H9 (cell line): Measurements from ENCODE around the gene TM6SF1. TPM values are rescaled to one million over a fixed set of nuclear protein-coding genes. Genes with fewer than 3 reads are reported as not detected.

ENCODE experiments used
- DNase-seq: peaks from one replicate; pipeline ENCODE4 v3.0.0-alpha.2; 2017
- H2AFZ ChIP-seq: one replicate; pipeline ENCODE4 v1.6.1; 2013; ENCODE audit warnings: mild to moderate bottlenecking, low read length, control low read depth, moderate library complexity
- H2AK5ac ChIP-seq: 2 replicates; pipeline ENCODE4 v1.6.1; 2013; ENCODE audit warnings: low read length, control low read depth, mixed read lengths; ENCODE audit not compliant: insufficient read length
- H2BK120ac ChIP-seq: one replicate; pipeline ENCODE4 v1.6.1; 2013; ENCODE audit warnings: low read depth, mild to moderate bottlenecking, low read length, control low read depth, inconsistent platforms; ENCODE audit not compliant: poor library complexity, severe bottlenecking
- H2BK12ac ChIP-seq: 2 replicates; pipeline ENCODE4 v1.6.1; 2013; ENCODE audit warnings: low read length, control low read depth, mixed read lengths, low read depth; ENCODE audit not compliant: insufficient read length
- H2BK15ac ChIP-seq: 2 replicates; pipeline ENCODE4 v1.6.1; 2013; ENCODE audit warnings: low read depth, low read length, control low read depth
- H2BK20ac ChIP-seq: one replicate; pipeline ENCODE4 v1.6.1; 2013; ENCODE audit warnings: low read depth, mild to moderate bottlenecking, low read length, control low read depth, inconsistent platforms; ENCODE audit not compliant: poor library complexity, severe bottlenecking
- H2BK5ac ChIP-seq: 2 replicates; pipeline ENCODE4 v1.6.1; 2013; ENCODE audit warnings: low read length, control low read depth, mixed read lengths; ENCODE audit not compliant: insufficient read length
- H3K14ac ChIP-seq: 2 replicates; pipeline ENCODE4 v1.6.1; 2013; ENCODE audit warnings: low read length, control low read depth; ENCODE audit not compliant: insufficient read depth
- H3K18ac ChIP-seq: 2 replicates; pipeline ENCODE4 v1.6.1; 2013; ENCODE audit warnings: low read depth, mild to moderate bottlenecking, mixed read lengths, low read length, control low read depth; ENCODE audit not compliant: insufficient read length
- H3K23ac ChIP-seq: 2 replicates; pipeline ENCODE4 v1.6.1; 2013; ENCODE audit warnings: low read length, control low read depth, mixed read lengths, low read depth; ENCODE audit not compliant: insufficient read length
- H3K23me2 ChIP-seq: 2 replicates; pipeline ENCODE4 v1.6.1; 2013; ENCODE audit warnings: low read depth, mild to moderate bottlenecking, mixed read lengths, low read length, control low read depth; ENCODE audit not compliant: insufficient read length, poor library complexity, severe bottlenecking
- H3K27ac ChIP-seq: 2 replicates; pipeline ENCODE4 v1.5.1; 2013; ENCODE audit warnings: low read length, control low read depth, mixed read lengths, low read depth; ENCODE audit not compliant: insufficient read length
- H3K27me3 ChIP-seq: 2 replicates; pipeline ENCODE4 v1.6.1; 2013; ENCODE audit warnings: low read length, control low read depth, inconsistent platforms; ENCODE audit not compliant: insufficient read depth
- H3K4ac ChIP-seq: 2 replicates; pipeline ENCODE4 v1.6.1; 2013; ENCODE audit warnings: low read depth, mild to moderate bottlenecking, control low read depth, inconsistent platforms, low read length, moderate library complexity
- H3K4me1 ChIP-seq: 2 replicates; pipeline ENCODE4 v1.6.1; 2013; ENCODE audit warnings: low read length, control low read depth, inconsistent platforms; ENCODE audit not compliant: insufficient read depth
- H3K4me2 ChIP-seq: 2 replicates; pipeline ENCODE4 v1.6.1; 2013; ENCODE audit warnings: low read length, control low read depth, mixed read lengths; ENCODE audit not compliant: insufficient read length, insufficient read depth
- H3K56ac ChIP-seq: 2 replicates; pipeline ENCODE4 v1.6.1; 2013; ENCODE audit warnings: low read depth, mild to moderate bottlenecking, mixed read lengths, low read length, control low read depth; ENCODE audit not compliant: insufficient read length
- H3K79me1 ChIP-seq: 2 replicates; pipeline ENCODE4 v1.6.1; 2013; ENCODE audit warnings: low read depth, mild to moderate bottlenecking, moderate library complexity, low read length, control low read depth, inconsistent platforms; ENCODE audit not compliant: insufficient read depth, poor library complexity, severe bottlenecking
- H3K79me2 ChIP-seq: 2 replicates; pipeline ENCODE4 v1.6.1; 2013; ENCODE audit warnings: low read length, control low read depth, inconsistent platforms; ENCODE audit not compliant: insufficient read depth
- H3K9ac ChIP-seq: 2 replicates; pipeline ENCODE4 v1.6.1; 2013; ENCODE audit warnings: low read length, control low read depth, mixed read lengths; ENCODE audit not compliant: insufficient read length; ENCODE audit errors: extremely low read depth
- H3K9me3 ChIP-seq: one replicate; pipeline ENCODE4 v1.6.1; 2013; ENCODE audit warnings: low read depth, low read length, inconsistent platforms; ENCODE audit not compliant: control insufficient read depth
- H3T11ph ChIP-seq: one replicate; pipeline ENCODE4 v1.6.1; 2013; ENCODE audit warnings: mild to moderate bottlenecking, low read length, control low read depth, inconsistent platforms
- H4K20me1 ChIP-seq: one replicate; pipeline ENCODE4 v1.6.1; 2013; ENCODE audit not compliant: control insufficient read depth, insufficient read length, insufficient read depth
- H4K5ac ChIP-seq: 2 replicates; pipeline ENCODE4 v1.6.1; 2013; ENCODE audit warnings: low read depth, mild to moderate bottlenecking, mixed read lengths, low read length, control low read depth; ENCODE audit not compliant: insufficient read length
- H4K8ac ChIP-seq: replicated peaks from 2 replicates; pipeline ENCODE4 v1.6.1; 2013; ENCODE audit warnings: low read length, control low read depth, mixed read lengths, low read depth; ENCODE audit not compliant: insufficient read length
- H4K91ac ChIP-seq: 2 replicates; pipeline ENCODE4 v1.6.1; 2013; ENCODE audit warnings: low read depth, mild to moderate bottlenecking, moderate library complexity, mixed read lengths, low read length, control low read depth; ENCODE audit not compliant: insufficient read length
- H3K27ac Mint-ChIP-seq, 3 experiments: 2 replicates in 2 of 3; 3 replicates in 1 of 3; pipeline ENCODE4 v1.8.0; 2020 to 2021; ENCODE audit warnings: mixed read lengths in 3 of 3, mild to moderate bottlenecking in 1 of 3, moderate library complexity in 1 of 3
- H3K27me3 Mint-ChIP-seq: 2 replicates; pipeline ENCODE4 v1.8.0; 2021; ENCODE audit warnings: low read depth, mild to moderate bottlenecking, moderate library complexity, mixed read lengths
- H3K36me3 Mint-ChIP-seq, 3 experiments: 2 replicates in 2 of 3; 3 replicates in 1 of 3; pipeline ENCODE4 v1.8.0; 2020 to 2021; ENCODE audit warnings: low read depth in 3 of 3, mixed read lengths in 3 of 3; ENCODE audit not compliant: insufficient read depth in 1 of 3
- H3K4me1 Mint-ChIP-seq, 2 experiments: 2 replicates each; pipeline ENCODE4 v1.8.0; 2020; ENCODE audit warnings: mixed read lengths in 2 of 2
- H3K4me3 Mint-ChIP-seq, 2 experiments: 2 replicates in 1 of 2; 3 replicates in 1 of 2; pipeline ENCODE4 v1.8.0; 2020 to 2021; ENCODE audit warnings: mild to moderate bottlenecking in 2 of 2, mixed read lengths in 2 of 2, moderate library complexity in 1 of 2
- H3K9me3 Mint-ChIP-seq, 2 experiments: 2 replicates in 1 of 2; 3 replicates in 1 of 2; pipeline ENCODE4 v1.8.0; 2020; ENCODE audit warnings: mild to moderate bottlenecking in 2 of 2, mixed read lengths in 2 of 2, moderate library complexity in 1 of 2
- WGBS: extraction: QIAGEN DNeasy Blood & Tissue Kit; methylation state at CpG from one replicate; pipeline ENCODE4 v1.1.7; 2013; ENCODE audit warnings: missing lambda C conversion rate, low lambda C conversion rate, mixed read lengths; ENCODE audit not compliant: insufficient read length; ENCODE audit errors: extremely low coverage; 5-methylcytosine and 5-hydroxymethylcytosine counted together
- total RNA-seq: library from RNA; stranded (reverse); gene quantifications from 2 replicates; pipeline ENCODE4 v1.2.1, GENCODE V29; 2021
- TF ChIP-seq, protein P1 (sequence below): fragments of 200-600 bp; sonication (generic); conservative IDR thresholded peaks from 3 replicates; pipeline ENCODE4 v1.8.0; 2021; ENCODE audit warnings: antibody characterized with exemption, mild to moderate bottlenecking

The TM6SF1 gene
- total RNA-seq, 1 experiment from 2014 or later, result 0.96 TPM

DNA sequence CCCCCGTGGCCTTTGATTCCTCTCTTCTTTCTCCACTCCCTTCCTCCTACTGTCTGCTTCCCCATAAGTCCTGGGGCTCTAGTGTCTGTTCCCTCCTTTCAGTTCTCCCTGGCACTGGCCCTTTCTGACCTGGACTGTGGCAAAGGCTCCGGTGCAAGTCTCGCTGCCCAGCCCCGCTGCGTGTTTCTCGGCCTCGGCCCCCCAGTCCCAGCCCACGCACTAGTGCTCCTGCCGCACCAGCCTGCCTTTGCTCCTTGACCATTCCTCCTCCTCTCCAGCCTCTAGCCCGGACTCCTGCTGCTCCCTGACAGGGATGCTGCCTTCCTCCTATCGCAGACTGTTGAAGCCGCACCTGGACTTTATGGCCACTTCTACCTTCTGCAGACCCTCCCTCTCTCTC is 2.1 kb downstream of the TM6SF1 start:
- Histone ChIP-seq H3K4ac (no peak overlapping the region), H4K8ac (no peak overlapping the region), H2AK5ac (no peak overlapping the region), H3K27me3 (peaks cover 6% of the 10 kb centered on the region; the same call in 1 of the 2 replicates), H4K5ac (no peak overlapping the region), H3K79me2 (no peaks in the 10 kb centered on the region), H3K4me2 (no peak overlapping the region), H4K20me1 (no peaks in the 10 kb centered on the region), H3K9ac (no peak overlapping the region), H4K91ac (no peak overlapping the region), H2BK20ac (no peak overlapping the region), H3K14ac (no peak overlapping the region), H2BK15ac (no peak overlapping the region), H2AFZ (no peak overlapping the region), H3K23ac (no peak overlapping the region), H3K23me2 (peaks cover 2% of the 10 kb centered on the region), H3K79me1 (no peaks in the 10 kb centered on the region), H3K9me3 (no peaks in the 10 kb centered on the region), H3K27ac (no peak overlapping the region), H2BK120ac (no peak overlapping the region), H2BK5ac (no peak overlapping the region), H3T11ph (no peak overlapping the region), H3K18ac (no peak overlapping the region), H3K56ac (no peak overlapping the region), H2BK12ac (no peak overlapping the region), H3K4me1 (no peaks in the 10 kb centered on the region; the same call in 1 of the 2 replicates)
- Mint-ChIP-seq H3K27ac (no peak overlapping the region), H3K4me3 (no peak overlapping the region), H3K9me3 (peaks cover 0 to 6% of the 10 kb centered on the region in 2 experiments; a peak in 2 of 5 replicates), H3K4me1 (peaks cover 5 to 18% of the 10 kb centered on the region in 2 experiments; a peak in 3 of 4 replicates), H3K27me3 (peaks cover 48% of the 10 kb centered on the region), H3K36me3 (peaks cover 0 to 4% (median 0%) of the 10 kb centered on the region in 3 experiments; a peak in 3 of 7 replicates)
- no CpG with 5 or more reads among the region's 12 CpGs for WGBS
- no peak for DNase-seq
- TF ChIP-seq, protein P1, sequence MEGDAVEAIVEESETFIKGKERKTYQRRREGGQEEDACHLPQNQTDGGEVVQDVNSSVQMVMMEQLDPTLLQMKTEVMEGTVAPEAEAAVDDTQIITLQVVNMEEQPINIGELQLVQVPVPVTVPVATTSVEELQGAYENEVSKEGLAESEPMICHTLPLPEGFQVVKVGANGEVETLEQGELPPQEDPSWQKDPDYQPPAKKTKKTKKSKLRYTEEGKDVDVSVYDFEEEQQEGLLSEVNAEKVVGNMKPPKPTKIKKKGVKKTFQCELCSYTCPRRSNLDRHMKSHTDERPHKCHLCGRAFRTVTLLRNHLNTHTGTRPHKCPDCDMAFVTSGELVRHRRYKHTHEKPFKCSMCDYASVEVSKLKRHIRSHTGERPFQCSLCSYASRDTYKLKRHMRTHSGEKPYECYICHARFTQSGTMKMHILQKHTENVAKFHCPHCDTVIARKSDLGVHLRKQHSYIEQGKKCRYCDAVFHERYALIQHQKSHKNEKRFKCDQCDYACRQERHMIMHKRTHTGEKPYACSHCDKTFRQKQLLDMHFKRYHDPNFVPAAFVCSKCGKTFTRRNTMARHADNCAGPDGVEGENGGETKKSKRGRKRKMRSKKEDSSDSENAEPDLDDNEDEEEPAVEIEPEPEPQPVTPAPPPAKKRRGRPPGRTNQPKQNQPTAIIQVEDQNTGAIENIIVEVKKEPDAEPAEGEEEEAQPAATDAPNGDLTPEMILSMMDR, result no peak
